Duodenal mucosa (tissue), 2 donors: ENCODE data around the gene MOGAT1.
"Not testable (repeated sequence)": the region's sequence is repeated elsewhere in the genome, so short reads cannot be mapped to it uniquely, and the experiment has no call there.

ENCODE experiments used
- H3K27ac ChIP-seq: one replicate; pipeline ENCODE4 v1.7.0; 2013; ENCODE audit warnings: low read depth, low read length
- H3K27me3 ChIP-seq, 2 donors: one replicate each; pipeline ENCODE4 v1.7.0; 2013; ENCODE audit warnings: low read length in 2 of 2, control low read depth in 1 of 2; ENCODE audit not compliant: insufficient read depth in 2 of 2, control insufficient read depth in 1 of 2
- H3K36me3 ChIP-seq, 2 donors: one replicate each; pipeline ENCODE4 v1.7.0; 2013; ENCODE audit warnings: low read length in 2 of 2, control low read depth in 1 of 2; ENCODE audit not compliant: insufficient read depth in 2 of 2, control insufficient read depth in 1 of 2
- H3K4me1 ChIP-seq, 2 donors: one replicate each; pipeline ENCODE4 v1.7.0; 2013; ENCODE audit warnings: low read length in 2 of 2, control low read depth in 1 of 2; ENCODE audit not compliant: insufficient read depth in 2 of 2, control insufficient read depth in 1 of 2
- H3K4me3 ChIP-seq, 2 donors: one replicate each; pipeline ENCODE4 v1.7.0; 2013; ENCODE audit warnings: low read length in 2 of 2, low read depth in 1 of 2
- H3K9ac ChIP-seq, 2 donors: one replicate each; pipeline ENCODE4 v1.7.0; 2013; ENCODE audit warnings: low read length in 2 of 2, low read depth in 1 of 2
- H3K9me3 ChIP-seq, 2 donors: one replicate each; pipeline ENCODE4 v1.7.0; 2013; ENCODE audit warnings: low read length in 2 of 2, control low read depth in 1 of 2; ENCODE audit not compliant: control insufficient read depth in 1 of 2

Gene MOGAT1

GRCh38 chr2:222708274-222708710, 36.8 kb downstream of the MOGAT1 start:
- Histone ChIP-seq H3K4me1 (peaks cover 7 to 12% of the 10 kb centered on the region in 2 donors), H3K9me3 (no peaks in the 10 kb centered on the region), H3K4me3 (no peak overlapping the region), H3K36me3 (no peaks in the 10 kb centered on the region), H3K27ac (no peak overlapping the region), H3K27me3 (no peaks in the 10 kb centered on the region), H3K9ac (no peak overlapping the region)

- Histone ChIP-seq H3K4me3 (peak overlapping the region; percentile 7 to 54), H3K36me3 (no peaks in the 10 kb centered on the region), H3K9ac (peak overlapping the region in 1 of 2 donors; percentile 15), H3K27me3 (no peaks in the 10 kb centered on the region), H3K27ac (no peak overlapping the region), H3K9me3 (no peaks in the 10 kb centered on the region), H3K4me1 (peaks cover 9 to 12% of the 10 kb centered on the region in 2 donors)
Observed at GRCh38 chr2:222709191-222709891, 37.9 kb downstream of the MOGAT1 start.

GRCh38 chr2:222710736-222711135, 39.3 kb downstream of the MOGAT1 start:
- H3K4me3 ChIP-seq = no peak overlapping the region
- H3K9ac ChIP-seq = no peak overlapping the region
- no peak overlapping the region for H3K27ac ChIP-seq

GRCh38 chr2:222711315-222711940, 40.0 kb downstream of the MOGAT1 start:
- H3K9ac ChIP-seq = no peak overlapping the region
- H3K36me3 ChIP-seq = no peaks in the 10 kb centered on the region
- no peak overlapping the region for H3K27ac ChIP-seq
- H3K27me3 ChIP-seq = no peaks in the 10 kb centered on the region
- H3K4me3 ChIP-seq = no peak overlapping the region
- peaks cover 12 to 16% of the 10 kb centered on the region in 2 donors for H3K4me1 ChIP-seq
- H3K9me3 ChIP-seq = no peaks in the 10 kb centered on the region

More at GRCh38 chr2:222710736-222711135, 39.3 kb downstream of the MOGAT1 start:
- no peaks in the 10 kb centered on the region for H3K36me3 ChIP-seq
- peaks cover 12 to 16% of the 10 kb centered on the region in 2 donors for H3K4me1 ChIP-seq
- no peaks in the 10 kb centered on the region for H3K27me3 ChIP-seq
- no peaks in the 10 kb centered on the region for H3K9me3 ChIP-seq

- Histone ChIP-seq H3K9me3 (no peaks in the 10 kb centered on the region), H3K27ac (no peak overlapping the region), H3K4me1 (peaks cover 7 to 16% of the 10 kb centered on the region in 2 donors), H3K4me3 (no peak overlapping the region), H3K9ac (no peak overlapping the region), H3K36me3 (no peaks in the 10 kb centered on the region), H3K27me3 (no peaks in the 10 kb centered on the region)
Observed at GRCh38 chr2:222713002-222713401, 41.5 kb downstream of the MOGAT1 start.

GRCh38 chr2:222714361-222715241, 43.1 kb downstream of the MOGAT1 start:
- H3K36me3 ChIP-seq = no peaks in the 10 kb centered on the region
- no peak overlapping the region for H3K4me3 ChIP-seq
- H3K9ac ChIP-seq = no peak overlapping the region
- peaks cover 0 to 10% of the 10 kb centered on the region in 2 donors for H3K4me1 ChIP-seq
- no peaks in the 10 kb centered on the region for H3K9me3 ChIP-seq
- H3K27me3 ChIP-seq = no peaks in the 10 kb centered on the region
- no peak overlapping the region for H3K27ac ChIP-seq

- Histone ChIP-seq H3K9me3 (no peaks in the 10 kb centered on the region), H3K4me3 (no peak overlapping the region), H3K9ac (no peak overlapping the region), H3K27me3 (no peaks in the 10 kb centered on the region), H3K27ac (no peak overlapping the region), H3K4me1 (peaks cover 0 to 9% of the 10 kb centered on the region in 2 donors), H3K36me3 (no peaks in the 10 kb centered on the region)
Observed at GRCh38 chr2:222715742-222716141, 44.3 kb downstream of the MOGAT1 start.

- H3K4me1 ChIP-seq, H3K9me3 ChIP-seq, H3K27ac ChIP-seq, H3K27me3 ChIP-seq, H3K9ac ChIP-seq, H3K4me3 ChIP-seq, H3K36me3 ChIP-seq: not testable (repeated sequence)
Observed at GRCh38 chr2:222719787-222720186, 48.3 kb downstream of the MOGAT1 start.

GRCh38 chr2:222721597-222721996, 50.1 kb downstream of the MOGAT1 start:
- not testable (repeated sequence) for H3K36me3 ChIP-seq, H3K9me3 ChIP-seq, H3K27ac ChIP-seq, H3K9ac ChIP-seq, H3K4me1 ChIP-seq, H3K4me3 ChIP-seq, H3K27me3 ChIP-seq
